Panc1 (cell line): ENCODE measurements around the gene MSH2.

Source experiments
- POLR2AphosphoS5 ChIP-seq: IDR thresholded peaks from 2 replicates; pipeline ENCODE4 v1.6.1; 2012; ENCODE audit warnings: mild to moderate bottlenecking, low read depth, low read length, moderate library complexity
- TF ChIP-seq, protein P1 (sequence below): fragments of 450-650 bp; IDR thresholded peaks from 2 replicates; pipeline ENCODE4 v1.5.1; 2017; ENCODE audit warnings: mild to moderate bottlenecking
- TF ChIP-seq, protein P2 (sequence below), 2 experiments: IDR thresholded peaks; 2 replicates each; pipeline ENCODE4 v1.6.1; 2011 to 2012; ENCODE audit warnings: low read depth in 2 of 2, control low read depth in 1 of 2, low read length in 1 of 2, mild to moderate bottlenecking in 1 of 2, moderate library complexity in 1 of 2; ENCODE audit not compliant: insufficient read depth in 1 of 2

DNA sequence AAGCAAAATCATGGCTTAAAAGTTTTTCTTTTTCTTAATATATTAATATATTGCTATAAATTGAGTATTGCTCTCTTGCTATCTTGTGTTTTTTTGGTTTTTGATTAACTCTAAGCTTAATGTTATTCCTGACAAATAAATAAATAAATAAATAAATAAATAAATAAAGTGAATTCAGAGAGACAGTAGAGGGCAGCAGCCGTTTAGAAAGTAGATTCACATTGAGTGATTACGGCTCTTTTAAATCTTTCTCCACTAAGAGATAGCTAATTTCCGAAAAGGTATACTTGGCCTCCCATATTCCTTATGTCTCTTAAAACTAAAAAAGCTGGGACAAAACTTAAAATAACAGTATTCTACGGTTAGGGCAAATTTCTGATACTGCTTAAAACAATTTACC, 34.3 kb downstream of the MSH2 start:
- TF ChIP-seq, protein P1, sequence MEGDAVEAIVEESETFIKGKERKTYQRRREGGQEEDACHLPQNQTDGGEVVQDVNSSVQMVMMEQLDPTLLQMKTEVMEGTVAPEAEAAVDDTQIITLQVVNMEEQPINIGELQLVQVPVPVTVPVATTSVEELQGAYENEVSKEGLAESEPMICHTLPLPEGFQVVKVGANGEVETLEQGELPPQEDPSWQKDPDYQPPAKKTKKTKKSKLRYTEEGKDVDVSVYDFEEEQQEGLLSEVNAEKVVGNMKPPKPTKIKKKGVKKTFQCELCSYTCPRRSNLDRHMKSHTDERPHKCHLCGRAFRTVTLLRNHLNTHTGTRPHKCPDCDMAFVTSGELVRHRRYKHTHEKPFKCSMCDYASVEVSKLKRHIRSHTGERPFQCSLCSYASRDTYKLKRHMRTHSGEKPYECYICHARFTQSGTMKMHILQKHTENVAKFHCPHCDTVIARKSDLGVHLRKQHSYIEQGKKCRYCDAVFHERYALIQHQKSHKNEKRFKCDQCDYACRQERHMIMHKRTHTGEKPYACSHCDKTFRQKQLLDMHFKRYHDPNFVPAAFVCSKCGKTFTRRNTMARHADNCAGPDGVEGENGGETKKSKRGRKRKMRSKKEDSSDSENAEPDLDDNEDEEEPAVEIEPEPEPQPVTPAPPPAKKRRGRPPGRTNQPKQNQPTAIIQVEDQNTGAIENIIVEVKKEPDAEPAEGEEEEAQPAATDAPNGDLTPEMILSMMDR, result no peak
- TF ChIP-seq, protein P2, sequence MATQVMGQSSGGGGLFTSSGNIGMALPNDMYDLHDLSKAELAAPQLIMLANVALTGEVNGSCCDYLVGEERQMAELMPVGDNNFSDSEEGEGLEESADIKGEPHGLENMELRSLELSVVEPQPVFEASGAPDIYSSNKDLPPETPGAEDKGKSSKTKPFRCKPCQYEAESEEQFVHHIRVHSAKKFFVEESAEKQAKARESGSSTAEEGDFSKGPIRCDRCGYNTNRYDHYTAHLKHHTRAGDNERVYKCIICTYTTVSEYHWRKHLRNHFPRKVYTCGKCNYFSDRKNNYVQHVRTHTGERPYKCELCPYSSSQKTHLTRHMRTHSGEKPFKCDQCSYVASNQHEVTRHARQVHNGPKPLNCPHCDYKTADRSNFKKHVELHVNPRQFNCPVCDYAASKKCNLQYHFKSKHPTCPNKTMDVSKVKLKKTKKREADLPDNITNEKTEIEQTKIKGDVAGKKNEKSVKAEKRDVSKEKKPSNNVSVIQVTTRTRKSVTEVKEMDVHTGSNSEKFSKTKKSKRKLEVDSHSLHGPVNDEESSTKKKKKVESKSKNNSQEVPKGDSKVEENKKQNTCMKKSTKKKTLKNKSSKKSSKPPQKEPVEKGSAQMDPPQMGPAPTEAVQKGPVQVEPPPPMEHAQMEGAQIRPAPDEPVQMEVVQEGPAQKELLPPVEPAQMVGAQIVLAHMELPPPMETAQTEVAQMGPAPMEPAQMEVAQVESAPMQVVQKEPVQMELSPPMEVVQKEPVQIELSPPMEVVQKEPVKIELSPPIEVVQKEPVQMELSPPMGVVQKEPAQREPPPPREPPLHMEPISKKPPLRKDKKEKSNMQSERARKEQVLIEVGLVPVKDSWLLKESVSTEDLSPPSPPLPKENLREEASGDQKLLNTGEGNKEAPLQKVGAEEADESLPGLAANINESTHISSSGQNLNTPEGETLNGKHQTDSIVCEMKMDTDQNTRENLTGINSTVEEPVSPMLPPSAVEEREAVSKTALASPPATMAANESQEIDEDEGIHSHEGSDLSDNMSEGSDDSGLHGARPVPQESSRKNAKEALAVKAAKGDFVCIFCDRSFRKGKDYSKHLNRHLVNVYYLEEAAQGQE (IDR thresholded peaks at IDR 0.05; ENCODE audit: insufficient read depth in 1 of 2, low read depth in 2 of 2, low read length in 1 of 2), result no peak
- TF ChIP-seq POLR2AphosphoS5, result no peak
